HG03571 (cell line): Measurements from ENCODE around the gene OGFOD3.
"Not testable (repeated sequence)": the region's sequence is repeated elsewhere in the genome, so short reads cannot be mapped to it uniquely, and the experiment has no call there.

Experiments
- ATAC-seq: cut with Tn5 transposase; IDR thresholded peaks from one replicate; pipeline ENCODE4 v1.9.1; 2021; ENCODE audit not compliant: unreplicated experiment

Gene OGFOD3

DNA sequence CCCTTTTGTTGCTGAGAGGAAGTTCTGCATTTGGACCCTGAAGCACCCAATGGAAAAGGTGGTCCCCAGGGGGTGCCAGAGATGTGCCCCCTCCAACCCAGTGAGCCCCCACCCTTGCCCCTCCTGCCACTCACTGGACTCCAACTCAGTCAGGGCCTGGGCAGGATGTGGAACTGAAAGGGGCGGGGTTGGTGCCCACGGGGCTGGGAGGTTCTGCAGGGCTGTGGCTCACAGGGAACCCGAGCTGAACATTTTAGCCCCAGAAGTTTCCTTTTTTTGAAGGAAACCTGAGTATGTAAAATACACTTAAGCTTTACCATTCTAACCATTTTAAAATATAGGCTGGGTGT is 15.8 kb upstream of the OGFOD3 start:
- no peak for ATAC-seq

DNA sequence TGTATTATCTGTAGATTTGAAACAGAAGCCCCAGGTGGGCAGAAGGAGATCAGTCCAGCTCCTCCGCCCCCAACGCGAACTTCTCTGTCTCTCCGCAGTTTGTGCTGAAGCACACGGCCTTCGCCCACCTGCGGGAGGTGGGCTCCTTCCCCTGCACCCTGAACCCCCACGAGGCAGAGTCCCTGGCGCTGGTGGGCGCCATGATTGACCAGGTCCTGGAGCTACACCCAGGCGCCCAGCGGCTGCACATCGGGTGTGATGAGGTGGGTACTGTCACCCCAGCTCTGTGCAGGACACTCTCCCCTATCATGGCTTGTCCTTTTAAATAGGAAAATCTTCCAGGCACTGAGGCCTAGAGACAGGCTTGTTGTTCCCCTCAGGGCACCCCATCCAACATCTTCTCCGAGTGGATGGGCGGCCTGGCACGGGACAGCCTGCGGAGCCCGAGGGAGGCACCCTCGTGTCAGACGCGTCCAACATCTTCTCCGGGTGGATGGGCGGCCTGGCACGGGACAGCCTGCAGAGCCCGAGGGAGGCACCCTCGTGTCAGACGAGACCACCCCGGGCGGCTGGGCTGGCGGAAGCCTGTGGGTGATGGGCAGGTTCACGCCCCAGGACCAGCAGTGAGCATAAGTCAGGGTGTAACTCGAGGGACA is 15.3 kb upstream of the OGFOD3 start:
- no peak for ATAC-seq

DNA sequence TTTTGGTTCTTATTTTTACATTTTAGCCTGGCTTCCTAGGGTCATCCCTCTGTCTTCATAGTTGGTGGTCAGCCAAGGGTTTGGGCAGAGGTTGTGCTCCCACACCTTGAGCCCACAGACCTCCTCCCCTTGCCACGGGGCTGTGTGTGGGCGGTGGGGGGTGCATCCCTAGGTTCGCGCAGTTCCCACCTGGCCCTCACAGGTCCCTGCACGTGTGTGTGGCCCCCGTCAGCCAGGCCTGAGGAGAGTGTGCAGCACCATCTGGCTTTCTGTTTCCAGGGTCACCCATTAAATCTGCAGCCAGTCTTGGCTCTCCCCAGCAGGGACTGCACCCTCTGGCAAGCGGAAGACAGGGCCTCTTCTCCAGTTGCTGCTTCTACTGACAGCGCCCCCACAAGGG is 13.6 kb upstream of the OGFOD3 start:
- ATAC-seq, result no peak

DNA sequence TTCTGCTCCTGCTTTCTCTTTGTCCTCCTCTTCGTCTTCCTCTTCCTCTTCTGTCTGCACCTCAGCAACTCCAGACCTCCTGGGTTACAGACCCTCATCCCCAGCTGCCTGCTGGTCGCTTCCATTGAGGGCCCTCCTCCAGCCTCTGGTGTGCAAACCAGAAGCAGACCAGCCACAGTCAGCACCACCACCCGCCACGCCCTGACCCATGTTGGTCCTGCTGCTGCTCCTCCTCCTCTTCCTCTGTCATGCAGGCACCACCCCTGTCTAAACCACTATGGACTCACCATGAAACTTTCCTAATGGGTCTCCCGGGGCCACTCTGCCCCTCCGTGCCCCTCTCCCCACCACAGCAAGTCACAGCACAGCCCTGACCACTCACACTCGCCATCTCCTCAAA is 11.4 kb upstream of the OGFOD3 start:
- no peak for ATAC-seq

DNA sequence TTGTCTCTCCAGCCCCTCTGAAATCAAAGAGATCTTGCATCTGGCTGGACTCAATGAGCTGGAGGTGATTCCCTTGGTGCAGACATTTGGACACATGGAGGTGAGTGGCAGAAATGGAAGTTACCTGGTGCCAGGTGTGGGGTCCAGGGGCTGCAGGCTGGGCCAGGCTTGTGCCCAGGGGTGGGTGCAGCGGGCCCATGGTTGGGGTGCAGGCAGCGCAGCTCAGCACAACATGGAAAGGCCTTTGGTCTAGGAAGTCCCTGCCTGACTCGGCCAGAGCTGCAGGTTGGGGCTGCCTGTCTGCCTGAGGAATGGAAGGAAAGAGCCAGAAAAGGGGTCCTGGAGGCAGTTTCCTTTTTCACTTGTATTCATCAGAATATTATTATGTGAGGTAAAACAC is 10.2 kb upstream of the OGFOD3 start:
- no peak for ATAC-seq

DNA sequence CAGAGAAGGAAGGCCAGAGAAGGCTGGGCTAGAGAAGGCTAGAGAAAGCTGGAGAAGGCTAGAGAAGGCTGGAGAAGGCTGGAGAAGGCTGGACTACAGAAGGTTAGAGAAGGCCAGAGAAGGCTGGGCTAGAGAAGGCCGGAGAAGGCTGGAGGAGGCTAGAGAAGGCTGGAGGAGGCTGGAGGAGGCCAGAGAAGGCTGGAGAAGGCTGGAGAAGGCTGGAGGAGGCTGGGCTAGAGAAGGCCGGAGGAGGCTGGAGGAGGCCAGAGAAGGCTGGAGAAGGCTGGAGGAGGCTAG is 6.4 kb upstream of the OGFOD3 start:
- ATAC-seq, result no peak

DNA sequence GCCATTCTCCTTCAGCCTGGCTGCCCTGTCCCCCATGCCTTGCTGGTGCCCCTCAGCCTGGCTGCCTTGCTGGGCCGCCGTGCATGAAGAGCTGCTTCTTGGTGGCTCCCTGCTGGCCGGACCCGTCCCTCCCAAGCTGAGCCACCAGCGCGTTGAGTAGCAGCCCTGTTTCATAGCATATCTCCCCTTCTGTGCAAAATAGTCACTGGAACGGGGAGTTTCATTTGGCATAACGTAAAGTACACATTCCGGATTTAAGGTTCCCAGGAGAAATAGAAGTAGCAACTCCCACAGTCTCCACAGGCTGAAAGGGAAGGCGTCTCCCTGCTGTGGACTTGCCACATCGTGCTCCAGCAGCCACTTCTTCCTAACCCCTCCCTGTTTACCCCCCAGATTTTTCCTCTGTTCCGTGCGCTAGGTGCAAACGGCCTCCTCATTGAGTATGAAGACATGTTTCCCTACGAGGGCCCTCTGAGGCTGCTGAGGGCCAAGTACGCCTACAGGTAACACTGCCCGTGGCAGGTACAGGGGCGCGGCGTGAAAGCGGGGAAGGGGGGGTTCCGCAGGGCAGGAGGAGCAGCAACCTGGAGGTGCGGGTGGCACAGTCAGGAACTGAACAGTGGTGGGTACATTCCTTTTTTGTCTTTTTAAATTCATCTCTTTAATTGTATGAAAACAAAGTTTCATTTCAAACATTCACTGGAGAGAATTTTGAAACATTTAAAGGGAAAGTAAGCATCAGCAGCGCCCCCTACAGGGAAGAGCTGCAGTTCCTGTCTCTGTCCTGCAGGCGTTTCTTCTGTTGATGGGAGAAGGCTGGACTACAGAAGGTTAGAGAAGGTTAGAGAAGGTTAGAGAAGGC is 5.8 kb upstream of the OGFOD3 start:
- no peak for ATAC-seq

DNA sequence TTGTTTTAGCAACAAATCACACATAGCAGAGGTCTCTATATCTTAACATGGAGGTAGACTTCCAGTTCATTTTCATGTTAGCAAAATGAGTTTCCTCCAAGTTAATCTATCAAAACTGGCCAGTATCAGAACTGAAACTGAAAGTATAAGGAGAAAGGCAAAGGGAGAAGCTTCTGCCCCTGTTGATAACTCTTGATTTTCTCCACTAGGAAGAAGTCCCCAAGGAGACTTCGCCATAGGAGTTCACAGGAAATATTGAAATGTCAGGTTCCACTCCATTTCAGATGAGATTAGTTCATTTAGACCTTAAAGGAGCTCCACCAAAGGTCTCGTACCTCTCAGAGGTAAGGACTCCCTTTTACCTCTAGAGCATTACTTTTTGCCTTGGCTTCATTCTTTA is 1.2 kb upstream of the OGFOD3 start:
- ATAC-seq, result no peak

DNA sequence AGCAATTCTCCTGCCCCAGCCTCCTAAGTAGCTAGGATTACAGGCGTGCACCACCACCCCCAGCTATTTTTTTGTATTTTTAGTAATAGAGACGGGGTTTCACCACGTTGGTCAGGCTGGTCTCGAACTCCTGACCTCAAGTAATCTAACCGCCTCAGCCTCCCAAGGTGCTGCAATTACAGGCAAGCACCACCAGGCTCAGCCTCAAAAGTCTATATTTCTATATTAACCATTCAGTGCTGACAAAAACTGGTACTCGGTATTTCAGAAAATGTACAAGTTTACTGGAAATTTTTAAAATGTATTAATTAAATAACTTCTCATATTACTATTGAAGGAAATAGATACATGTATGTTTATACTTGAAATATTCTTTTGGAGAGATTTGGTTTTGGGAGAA is 1.6 kb downstream of the OGFOD3 start:
- ATAC-seq, result no peak

DNA sequence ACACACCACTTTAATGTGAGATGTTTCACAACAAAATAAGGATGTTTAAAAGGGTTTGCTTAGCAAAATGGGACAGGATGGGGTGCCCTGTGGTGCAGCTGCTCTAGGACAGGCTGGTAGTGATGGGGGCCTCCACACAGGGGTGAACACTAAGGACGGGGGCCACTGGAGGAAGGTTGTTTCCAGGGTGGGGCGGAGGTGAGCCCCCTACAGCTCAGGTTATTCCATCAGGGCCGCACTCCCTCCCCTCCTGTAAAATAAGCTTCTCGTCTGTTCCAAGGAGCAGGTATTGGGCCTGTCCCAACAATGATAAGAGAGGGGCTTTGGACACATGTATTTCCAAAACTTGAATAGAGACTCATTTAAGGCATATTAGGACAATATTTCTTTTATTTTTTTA is 2.1 kb downstream of the OGFOD3 start:
- no peak for ATAC-seq

DNA sequence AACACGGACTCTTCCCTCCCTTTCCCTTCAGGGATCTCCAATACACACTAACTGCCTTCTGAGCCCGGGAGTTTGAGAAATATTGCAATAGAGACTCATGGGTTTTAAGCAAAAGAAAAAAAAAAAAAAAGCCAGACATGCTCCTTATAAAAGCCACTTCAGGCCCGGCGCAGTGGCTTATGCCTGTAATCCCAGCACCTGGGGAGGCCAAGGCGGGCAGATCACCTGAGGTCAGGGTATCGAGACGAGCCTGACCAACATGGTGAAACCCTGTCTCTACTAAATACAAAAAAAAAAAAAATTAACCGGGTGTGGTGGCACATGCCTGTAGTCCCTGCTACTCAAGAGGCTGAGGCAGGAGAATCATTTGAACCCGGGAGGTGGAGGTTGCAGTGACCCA is 2.6 kb downstream of the OGFOD3 start:
- ATAC-seq, result no peak

DNA sequence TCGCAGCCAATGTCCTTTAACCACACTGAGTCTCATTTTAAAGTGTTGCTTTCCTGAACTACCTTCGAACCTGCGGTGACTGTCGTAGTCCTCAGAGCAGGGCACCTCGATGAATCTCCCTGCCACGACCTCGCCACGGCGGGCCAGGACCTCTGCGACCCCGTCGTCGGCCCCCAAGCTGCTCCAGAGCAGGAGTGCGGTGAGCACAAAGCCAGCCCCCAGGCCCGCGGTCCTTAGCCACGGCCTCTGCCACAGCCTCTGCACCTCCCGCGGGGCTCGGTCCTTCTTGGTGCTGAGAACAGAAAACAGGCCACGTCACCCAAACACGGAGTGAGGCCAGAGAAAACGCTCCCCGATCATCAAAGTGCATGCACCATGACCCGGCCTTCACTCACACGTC is 3.0 kb downstream of the OGFOD3 start:
- ATAC-seq, result no peak

DNA sequence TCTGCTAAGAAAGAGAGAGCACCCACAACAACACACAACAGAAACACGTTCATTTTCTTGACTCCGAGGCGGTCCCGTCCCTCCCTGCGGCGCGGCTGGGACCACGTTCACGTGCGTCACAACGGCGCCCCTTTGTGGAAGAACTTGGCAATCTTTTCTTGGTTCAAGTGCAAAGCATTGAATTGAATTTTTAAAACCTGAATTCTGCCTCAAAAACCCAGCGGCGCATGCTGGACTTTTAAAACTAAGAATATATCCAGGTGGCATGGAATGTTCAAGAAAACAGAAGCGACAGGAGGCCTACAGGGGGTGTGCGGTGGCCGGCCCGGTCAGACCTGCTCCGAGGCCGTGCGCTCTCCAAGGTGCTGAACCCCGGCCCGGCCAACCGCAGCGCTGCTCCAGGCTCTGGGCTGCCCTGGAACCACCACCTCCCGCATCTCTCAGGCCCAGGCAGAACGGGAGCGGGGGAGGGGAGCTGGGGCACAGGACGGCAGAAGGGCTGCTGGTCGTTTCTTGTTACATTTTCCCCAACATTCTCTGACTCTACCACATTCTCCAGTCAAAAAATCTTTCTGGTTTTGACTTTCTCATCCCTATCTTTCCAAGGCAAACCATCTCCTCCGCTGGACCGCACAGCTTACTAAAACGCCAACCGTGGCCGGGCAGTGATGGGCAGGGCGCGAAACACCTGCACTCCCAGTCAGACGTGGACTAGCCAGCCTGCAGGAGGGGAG is 3.7 kb downstream of the OGFOD3 start:
- ATAC-seq, result no peak

DNA sequence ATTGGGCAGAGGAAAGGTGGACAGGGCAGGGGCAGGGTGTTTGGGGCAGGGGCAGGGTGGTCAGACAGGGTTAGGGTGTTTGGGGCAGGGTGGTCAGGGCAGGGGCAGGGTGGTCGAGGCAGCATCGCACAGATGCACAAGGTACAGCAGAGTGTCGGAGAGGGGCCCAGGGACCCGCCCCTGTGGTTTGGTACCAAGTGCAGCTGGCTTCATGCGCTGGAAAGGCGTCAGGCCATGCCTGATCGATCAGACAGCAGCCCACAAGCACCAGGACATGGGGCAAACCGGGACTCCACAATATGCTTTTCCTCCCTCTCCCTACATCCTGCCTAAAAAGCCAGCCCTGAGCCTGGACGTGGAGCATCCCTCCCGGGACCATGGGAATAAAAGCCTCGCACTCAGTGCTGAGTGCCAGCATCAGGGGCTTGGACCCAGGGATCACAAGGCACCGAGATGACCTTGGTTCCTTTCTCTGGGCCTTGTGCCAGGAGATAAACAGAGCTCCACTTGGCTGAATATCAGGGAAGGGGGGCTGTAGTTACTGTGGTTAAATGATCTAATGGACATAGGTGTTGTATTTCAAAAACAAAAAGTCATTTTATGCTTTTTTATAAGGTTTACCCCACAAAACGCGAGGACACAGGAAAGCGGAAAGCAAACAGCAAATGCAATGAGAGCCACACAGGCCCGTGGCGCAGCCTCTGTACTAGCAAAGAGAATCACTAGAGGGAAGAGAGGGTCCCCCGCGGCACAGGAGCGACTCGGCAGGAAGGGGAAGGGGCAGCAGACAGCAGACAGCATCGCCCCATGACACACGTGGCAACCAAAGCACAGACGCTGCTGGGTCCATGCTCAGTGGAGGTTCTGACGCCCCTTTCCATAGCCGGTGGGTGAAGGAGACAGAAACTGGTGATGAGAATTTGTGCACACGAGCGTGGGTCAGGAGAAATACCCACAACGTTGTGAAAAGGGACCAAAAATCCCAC is 5.6 kb downstream of the OGFOD3 start:
- ATAC-seq, result no peak

DNA sequence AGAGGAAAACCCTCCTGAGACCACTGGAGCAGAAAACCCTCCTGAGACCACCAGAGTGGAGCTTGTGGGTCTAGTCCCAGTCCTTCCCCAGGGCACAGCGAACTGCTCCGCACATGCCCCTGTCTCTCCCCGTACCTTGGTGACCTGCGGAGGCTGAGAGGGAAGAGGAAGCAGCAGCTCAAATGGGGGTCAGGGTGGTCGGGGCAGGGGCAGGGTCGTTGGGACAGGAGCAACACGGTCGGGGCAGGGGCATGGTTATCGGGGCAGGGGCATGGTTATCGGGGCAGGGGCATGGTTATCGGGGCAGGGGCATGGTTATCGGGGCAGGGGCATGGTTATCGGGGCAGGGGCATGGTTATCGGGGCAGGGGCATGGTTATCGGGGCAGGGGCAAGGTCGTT is 6.3 kb downstream of the OGFOD3 start:
- not testable (repeated sequence) for ATAC-seq

DNA sequence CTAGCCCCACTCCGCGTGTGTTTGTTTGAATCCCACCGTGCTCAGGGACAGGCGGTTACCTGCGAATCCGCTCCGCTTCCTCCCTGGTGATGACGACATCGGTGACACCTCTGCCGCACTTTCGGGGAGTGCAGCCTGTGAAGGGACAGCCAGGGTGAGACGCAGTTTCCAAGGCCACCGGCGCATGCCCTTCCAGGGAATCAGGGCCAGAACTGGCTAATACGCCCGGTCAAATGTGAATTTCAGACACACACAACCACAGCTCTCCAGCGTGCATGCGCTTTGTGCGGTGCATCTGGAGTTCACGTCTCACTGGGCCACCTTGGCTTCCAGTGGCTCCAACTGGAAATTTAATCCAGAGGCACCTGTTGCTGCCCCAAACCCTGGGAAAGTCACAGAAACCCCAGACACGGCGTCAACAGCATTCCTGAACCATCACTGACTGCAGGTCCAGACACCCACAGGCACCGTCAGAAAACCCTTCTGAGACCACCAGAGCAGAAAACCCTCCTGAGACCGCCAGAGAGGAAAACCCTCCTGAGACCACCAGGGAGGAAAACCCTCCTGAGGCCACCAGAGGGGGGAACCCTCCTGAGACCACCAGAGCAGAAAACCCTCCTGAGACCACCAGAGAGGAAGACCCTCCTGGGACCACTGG is 6.9 kb downstream of the OGFOD3 start:
- no peak for ATAC-seq

DNA sequence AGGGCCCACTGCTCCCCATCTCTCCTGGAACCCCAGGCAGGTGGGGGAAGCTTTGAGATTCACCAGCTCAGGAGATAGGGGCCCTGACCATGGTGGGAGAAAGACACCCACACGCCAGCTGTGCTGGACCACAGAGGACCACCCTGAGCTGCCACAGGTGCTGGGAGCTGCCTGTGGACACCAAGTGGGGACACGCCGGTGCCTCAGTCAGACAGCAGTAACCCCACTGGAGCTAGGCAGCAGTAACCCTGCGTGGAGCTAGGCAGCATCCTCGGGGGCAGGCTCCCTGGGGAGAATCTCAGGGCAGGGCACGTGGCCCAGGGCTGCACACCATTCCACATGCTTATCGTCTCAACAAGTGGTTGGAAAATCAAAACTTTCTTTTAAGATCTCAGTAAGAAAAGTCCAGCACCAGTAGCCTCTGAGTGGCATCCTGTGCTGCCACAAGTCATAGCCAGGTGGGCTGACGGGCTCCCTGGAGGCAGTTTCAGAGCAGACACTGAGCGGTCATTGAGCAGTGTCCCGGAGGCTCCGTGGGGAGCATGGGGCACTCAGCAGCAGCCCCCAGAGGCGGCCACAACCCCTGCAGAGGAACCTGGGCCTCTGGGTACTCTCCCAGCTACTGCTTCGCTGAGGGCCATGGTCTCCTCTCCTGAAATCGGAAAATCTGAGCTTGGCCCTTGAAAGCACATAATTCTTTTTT is 8.2 kb downstream of the OGFOD3 start:
- no peak for ATAC-seq

DNA sequence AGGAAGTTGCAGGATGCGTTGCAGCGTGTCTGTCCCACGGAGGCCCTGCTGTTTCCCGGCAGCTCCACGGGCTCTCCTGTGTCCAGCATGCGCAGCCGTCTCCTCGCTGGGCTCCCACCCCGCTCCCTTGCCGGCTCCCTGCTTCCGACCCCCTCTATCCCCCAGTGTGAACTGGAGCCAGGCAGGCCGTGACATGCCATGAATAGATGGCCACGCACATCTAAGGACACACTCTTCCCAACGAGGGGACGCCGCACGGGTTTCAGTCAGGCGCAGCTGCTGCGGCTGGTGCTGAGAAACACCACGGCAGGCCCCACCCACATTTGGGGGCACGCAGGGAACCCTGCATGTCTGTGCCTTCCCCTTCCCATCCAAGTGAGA is 9.5 kb downstream of the OGFOD3 start:
- no peak for ATAC-seq

DNA sequence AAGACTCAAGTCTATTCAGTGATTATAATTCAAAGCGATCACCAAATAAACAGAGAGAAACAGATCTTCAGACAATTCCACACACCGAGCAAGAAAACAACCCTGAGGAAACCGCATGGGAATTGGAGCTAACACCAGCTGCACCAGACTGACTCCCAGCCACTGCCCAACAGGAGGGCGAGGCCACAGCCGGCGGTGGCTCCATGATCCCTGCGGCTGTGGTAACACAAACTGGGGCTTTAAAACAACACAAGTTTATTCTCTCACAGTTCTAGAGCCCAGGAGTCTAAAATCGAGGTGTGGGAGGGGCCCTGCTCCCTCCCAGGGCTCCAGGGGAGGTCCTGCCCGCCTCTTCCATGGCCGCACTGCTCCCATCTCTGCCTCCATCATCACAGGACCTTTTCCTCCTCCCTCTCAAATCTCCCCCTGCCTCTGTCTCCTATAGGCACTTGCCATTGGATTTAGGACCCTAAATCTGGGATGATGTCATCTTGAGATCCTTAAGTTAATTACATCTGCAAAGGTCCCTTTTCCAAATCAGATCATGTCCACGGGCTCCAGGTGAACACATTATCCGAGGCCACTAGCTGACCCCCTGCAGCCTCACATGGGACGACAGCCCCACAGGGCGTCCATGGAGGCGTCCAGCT is 10.0 kb downstream of the OGFOD3 start:
- ATAC-seq, result no peak

DNA sequence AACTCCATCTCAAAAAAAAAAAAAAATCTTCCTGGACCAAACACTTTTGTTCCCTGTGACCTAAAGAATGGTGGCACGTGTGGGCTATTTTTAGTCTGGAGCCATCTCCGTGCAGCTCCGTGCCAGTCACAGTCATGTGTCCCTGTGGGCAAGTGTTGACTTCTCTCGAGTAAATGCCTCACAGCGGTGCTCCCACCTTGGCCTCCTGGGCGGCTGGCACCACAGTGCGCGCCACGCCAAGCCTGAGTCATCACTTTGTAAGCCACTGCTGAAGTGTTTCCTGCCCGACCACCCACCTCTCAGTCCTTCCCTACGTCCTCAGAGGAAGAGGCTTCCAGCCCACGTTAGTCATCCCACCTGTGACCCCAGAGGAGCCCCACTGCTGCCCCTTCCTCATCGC is 11.1 kb downstream of the OGFOD3 start:
- no peak for ATAC-seq
